Stimulated activated CD4-positive, alpha-beta T cell treated with anti-CD3 and anti-CD28 coated beads, Interleukin-1b, Interleukin-23, amount 100 ng/mL, for 4 hours (primary cell): Measurements from ENCODE around the gene RAET1L.
"Not testable (repeated sequence)": the region's sequence is repeated elsewhere in the genome, so short reads cannot be mapped to it uniquely, and the experiment has no call there.

Source experiments
- DNase-seq, 2 donors: peaks; one replicate each; pipeline ENCODE4 v3.0.0-alpha.2; 2020; ENCODE audit warnings: low read depth in 2 of 2

The RAET1L gene

DNA sequence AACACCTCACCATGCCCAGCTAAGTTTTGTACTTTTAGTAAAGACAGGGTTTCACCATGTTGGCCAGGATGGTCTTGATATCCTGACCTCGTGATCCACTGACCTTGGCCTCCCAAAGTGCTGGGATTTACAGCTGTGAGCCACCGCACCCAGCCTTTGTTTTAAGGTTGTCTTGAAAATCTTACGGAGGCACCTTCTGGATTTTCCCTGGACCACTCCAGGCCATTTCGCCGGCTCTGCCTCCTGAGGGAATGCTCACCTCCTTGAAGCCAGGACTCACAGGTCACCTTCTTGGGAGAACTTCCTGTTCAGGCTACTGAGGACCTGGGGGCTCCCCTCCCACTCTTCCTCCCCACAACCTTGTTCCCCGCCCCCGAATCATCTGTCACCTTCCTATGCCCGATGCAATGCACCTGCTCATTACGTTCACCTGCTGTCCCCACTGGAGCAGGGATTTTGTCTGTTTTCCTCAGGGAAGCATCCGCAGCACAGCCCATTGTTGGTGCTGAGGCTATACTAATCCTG is 19.4 kb upstream of the RAET1L start:
- no peak for DNase-seq

GRCh38 chr6:150043501-150044412 is 18.4 kb upstream of the RAET1L start:
- no peak for DNase-seq

- no peak for DNase-seq
These were observed 17.8 kb upstream of the RAET1L start for GRCh38 chr6:150043096-150043495.

- DNase-seq = no peak
These were observed 13.1 kb upstream of the RAET1L start for GRCh38 chr6:150038202-150039062.

- no peak for DNase-seq
These were observed 12.3 kb upstream of the RAET1L start for GRCh38 chr6:150037526-150038201.

- DNase-seq = no peak
These were observed 10.7 kb upstream of the RAET1L start for GRCh38 chr6:150036081-150036480.

- no peak for DNase-seq
These were observed 8.0 kb upstream of the RAET1L start for GRCh38 chr6:150033207-150033771.

DNA sequence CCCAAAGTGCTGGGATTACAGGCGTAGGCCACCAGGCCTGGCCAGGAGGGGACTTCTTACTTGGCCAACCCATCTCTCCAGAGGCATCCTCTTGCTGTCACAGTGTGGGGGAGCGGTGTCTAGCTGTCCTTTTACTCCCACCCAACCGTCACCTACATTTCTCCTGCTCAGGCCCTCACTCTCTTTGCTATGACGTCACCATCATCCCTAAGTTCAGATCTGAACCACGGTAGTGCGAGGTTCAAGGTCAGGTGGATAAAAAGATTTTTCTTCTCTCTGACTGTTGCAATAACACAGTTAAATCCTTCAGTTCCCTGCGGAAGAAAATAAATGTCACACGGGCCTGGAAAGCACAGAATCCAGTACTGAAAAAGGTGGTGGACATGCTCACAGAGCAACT is 7.3 kb upstream of the RAET1L start:
- no peak for DNase-seq

DNA sequence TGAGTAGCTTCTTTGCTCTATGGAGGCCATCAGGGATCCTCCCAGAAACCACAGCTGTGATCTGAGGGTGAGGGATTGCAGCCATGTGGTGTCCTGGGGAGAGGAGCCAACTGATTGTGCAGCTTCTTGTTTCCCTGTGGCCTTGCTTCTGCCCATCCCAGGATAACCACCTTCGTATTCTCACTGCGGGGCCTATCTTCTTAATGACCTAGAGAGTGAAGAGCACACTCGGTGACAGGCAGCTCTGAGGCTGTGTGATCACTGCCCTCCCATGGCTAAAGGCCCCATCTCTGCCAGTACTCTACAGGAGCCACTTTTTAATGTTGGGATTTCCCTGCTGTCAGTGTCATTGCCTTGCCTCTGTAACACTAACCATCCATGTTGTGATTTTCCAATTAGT is 5.3 kb upstream of the RAET1L start:
- no peak for DNase-seq

DNA sequence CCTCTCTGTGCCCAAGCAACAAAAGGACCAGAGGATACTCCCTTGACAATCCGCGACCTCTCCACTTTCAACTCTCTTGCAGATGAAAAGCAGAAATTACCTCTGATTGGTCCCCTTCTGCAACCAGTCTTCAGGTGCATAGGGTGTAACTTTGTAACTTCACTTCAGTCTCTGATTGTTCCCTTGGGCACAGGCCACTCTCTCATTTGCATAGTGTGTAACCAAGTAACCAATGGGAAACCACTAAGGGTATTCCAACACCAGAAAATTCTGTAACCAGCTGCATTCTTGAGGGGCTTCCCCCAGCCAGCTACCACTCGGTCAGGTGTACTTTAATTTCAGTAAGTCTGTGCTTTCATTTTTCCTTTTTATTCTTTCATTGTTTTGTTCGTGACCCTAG is 4.4 kb upstream of the RAET1L start:
- DNase-seq = no peak

DNA sequence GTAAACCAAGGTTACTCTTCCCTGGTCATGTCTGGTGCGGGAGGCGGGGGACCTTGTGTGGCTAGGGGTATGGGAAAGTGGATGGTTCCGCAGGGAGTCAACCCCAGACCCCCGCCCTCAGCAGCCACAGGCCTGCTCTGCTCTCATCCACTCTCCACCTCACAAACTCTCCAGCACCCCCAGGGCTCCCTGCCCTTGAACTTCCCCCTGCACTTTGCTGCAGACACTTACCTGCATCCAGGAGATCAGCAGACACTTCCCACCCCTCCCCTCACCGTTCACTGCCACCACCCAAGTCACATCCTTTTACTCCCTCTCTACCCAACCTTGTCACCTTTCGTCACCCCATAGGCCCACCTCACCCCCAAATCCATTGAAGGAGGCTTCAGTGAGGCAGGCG is 3.9 kb upstream of the RAET1L start:
- no peak for DNase-seq

DNA sequence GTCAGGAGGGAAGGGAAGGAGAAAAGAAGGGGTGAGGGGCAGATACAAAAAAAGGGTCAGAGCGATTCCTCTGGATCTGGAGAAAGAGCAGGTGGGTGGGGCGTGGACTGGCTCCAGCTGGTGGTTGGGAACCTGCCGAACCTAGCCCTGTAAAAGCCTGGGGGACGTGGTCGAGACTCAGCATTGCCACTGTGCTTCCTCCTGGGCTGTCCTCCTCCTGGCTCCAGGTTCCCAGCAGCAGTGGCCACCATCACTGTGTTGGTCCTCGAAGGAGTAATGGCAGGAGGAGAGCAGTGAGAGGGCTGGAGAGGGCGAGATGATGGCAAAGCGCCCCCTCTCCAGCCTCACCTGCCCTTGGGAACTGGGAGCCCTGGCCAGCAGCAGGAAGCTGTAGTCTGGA is 3.5 kb upstream of the RAET1L start:
- no peak for DNase-seq

DNA sequence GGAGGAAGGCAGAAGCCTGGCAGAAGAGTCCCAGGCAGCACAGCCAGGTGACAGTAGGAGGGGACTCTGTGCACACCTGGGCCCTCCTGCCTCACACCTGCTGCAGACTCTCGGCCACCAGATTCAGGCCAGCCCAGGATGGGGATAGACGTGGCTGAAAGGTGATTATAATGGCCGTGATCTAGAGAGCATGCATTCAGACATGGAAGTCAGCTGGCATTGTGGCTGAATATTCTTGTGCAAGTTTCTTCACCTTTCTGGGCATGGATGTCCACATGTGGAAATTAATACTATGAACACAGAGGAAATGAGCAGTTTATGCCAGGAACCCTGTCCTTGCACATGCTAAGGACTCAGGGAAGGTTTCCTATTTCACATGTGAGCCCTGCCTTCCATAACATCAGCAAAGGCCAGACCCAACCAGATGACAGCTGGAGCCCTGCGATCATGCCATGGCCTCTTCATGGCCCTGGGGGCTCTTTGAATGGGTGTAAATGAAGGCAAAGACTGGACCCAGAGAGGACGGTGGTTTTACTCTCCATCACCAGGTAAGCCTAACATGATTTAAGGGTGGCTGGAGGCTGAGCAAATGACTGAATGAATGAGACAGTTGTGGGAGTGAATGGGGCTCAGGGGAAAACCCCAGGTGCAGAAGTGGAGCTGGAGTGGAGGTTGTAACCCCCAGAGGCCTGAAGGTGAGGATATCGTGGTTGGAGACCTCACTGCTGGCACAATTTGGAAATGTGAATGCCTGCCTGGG is 2.7 kb upstream of the RAET1L start:
- DNase-seq = no peak

- no peak for DNase-seq
These were observed 1.9 kb upstream of the RAET1L start for GRCh38 chr6:150026976-150027805.

DNA sequence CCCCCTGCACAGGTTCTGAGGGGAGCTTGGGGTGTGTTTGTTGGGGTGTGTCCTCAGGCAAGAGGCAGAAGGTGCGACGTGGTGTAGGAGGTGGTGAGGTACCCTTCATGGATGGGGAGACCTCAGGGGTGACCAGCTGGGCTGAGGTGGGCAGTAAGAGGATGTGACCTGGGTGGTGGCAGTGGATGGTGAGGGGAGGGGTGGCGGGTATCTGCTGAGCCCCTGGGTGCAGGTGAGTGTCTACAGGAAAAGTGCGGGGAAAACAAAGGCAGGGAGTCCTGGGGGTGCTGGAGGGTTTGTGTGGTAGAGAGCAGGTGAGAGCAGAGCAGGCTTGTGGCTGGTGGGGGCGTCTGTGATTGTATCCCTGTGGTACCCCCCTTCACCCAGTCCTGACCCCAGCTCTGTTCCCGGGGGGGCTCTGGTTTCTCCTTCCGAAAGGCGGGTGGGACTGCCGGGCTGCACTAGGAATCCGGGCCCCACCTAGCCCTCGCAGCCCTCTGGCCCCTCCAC is 631 bp downstream of the RAET1L start:
- no peak for DNase-seq

DNA sequence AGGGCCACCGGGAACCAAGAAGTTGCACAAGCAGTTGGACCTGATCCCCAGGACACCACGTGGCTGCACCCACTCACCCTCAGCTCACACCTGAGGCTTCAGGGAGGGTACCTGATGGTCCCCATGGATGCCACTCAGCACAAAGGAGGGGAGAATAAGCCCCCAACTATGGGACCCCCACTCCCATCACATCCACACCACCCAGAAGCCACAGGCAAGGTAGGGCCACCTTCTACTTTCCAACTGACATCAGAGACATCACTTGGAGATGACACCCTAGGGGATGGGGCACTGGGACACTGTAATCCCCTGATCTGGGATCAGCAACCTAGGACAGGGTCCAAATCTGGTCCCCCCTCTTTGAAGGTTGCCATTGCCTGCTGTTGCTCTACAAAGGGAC is 1.3 kb downstream of the RAET1L start:
- DNase-seq = not testable (repeated sequence)

DNA sequence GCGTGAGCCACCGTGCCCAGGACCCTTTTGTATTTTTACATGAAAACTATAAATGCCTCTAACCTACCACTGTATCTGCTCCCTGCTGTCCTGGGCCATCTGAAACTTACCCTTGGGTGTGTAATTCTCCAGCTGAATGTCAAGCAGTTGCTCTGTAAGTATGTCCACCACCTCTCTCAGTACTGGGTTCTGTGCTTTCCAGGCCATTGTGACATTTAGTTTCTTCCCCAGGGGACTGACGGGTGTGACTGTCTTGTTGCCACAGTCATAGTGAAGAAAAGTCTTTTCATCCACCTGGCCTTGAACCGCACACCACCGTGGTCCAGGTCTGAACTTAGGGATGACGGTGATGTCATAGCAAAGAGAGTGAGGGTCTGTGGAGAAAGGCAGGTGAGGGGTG is 3.5 kb downstream of the RAET1L start:
- not testable (repeated sequence) for DNase-seq

GRCh38 chr6:150018846-150019580 is 6.3 kb downstream of the RAET1L start:
- DNase-seq = no peak

- DNase-seq = not testable (repeated sequence)
These were observed 8.2 kb downstream of the RAET1L start for GRCh38 chr6:150017186-150017521.
